GM13976 (cell line): ENCODE results near the gene DHX9.
"Not testable (repeated sequence)": the region's sequence is repeated elsewhere in the genome, so short reads cannot be mapped to it uniquely, and the experiment has no call there.

Experiments
- DNase-seq: peaks from one replicate; pipeline ENCODE4 v3.0.0; 2012; ENCODE audit warnings: low spot score
- in situ Hi-C: fragments of 300-500 bp; cut with MboI; formaldehyde crosslinking; loops from one replicate; pipeline ENCODE4 v1.12.0; 2022; ENCODE audit warnings: low sequenced_read_pairs, mixed read lengths, inconsistent platforms; ENCODE audit not compliant: unreplicated experiment
- TF ChIP-seq, protein P1 (sequence below): IDR thresholded peaks from 2 replicates; pipeline ENCODE4 v1.5.1; 2012; ENCODE audit warnings: borderline replicate concordance, mild to moderate bottlenecking; ENCODE audit not compliant: insufficient read depth; ENCODE audit errors: extremely low read depth, missing control alignments, control extremely low read depth

Gene DHX9

DNA sequence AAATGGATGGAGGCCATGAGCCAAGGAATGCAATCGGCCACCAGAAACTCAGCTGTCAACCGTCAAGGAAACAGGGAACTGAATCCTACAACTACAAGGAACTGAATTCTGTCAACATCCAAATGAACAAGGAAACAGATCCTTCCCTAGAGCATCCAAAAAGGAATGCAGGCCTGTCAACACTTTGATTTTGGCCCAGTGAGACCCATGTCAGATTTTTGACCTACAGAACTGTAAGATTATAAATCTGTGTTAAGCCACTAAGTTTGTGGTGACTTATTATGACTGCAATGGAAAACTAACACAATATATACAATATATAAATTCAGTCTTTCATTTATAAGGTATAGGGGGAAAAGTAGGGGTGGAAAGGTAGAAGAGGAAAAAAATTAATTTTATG, 58.5 kb downstream of the DHX9 start:
- in situ Hi-C loops: no loop called here
- no peak for DNase-seq
- TF ChIP-seq, protein P1, sequence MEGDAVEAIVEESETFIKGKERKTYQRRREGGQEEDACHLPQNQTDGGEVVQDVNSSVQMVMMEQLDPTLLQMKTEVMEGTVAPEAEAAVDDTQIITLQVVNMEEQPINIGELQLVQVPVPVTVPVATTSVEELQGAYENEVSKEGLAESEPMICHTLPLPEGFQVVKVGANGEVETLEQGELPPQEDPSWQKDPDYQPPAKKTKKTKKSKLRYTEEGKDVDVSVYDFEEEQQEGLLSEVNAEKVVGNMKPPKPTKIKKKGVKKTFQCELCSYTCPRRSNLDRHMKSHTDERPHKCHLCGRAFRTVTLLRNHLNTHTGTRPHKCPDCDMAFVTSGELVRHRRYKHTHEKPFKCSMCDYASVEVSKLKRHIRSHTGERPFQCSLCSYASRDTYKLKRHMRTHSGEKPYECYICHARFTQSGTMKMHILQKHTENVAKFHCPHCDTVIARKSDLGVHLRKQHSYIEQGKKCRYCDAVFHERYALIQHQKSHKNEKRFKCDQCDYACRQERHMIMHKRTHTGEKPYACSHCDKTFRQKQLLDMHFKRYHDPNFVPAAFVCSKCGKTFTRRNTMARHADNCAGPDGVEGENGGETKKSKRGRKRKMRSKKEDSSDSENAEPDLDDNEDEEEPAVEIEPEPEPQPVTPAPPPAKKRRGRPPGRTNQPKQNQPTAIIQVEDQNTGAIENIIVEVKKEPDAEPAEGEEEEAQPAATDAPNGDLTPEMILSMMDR: no peak

DNA sequence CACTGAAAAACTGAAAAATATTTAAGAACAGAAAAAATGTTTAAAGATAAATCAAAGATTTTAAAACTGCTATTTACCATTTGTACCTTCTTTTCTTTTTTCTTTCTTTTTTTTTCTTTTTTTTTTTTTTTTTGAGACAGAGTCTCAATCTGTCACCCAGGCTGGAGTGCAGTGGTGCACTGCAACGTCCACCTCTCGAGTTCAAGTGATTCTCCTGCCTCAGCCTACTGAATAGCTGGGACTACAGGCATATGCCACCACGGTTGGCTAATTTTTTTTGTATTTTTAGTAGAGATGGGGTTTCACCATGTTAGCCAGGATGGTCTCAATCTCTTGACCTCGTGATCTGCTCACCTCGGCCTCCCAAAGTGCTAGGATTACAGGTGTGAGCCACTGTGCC, 62.8 kb downstream of the DHX9 start:
- DNase-seq, in situ Hi-C loops: not testable (repeated sequence)

DNA sequence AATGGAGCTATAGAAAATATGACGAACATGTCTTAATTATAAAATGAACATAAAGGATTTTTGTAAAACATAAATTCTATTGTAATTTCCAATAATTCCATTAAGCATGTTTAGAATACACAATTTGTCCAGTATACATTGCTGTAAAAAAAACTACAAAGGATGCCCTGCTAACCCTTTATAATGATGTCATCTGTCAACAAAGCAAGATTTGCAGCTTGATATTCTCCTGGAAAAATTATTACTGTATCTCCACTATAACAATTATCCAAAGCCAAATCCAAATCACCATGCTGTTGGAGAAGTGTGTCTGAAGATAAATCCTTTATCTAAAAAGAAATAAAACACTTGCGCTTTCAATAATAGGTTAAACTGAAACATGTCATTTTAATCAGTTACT, 66.2 kb downstream of the DHX9 start:
- DNase-seq: no peak
- TF ChIP-seq, protein P1: no peak
- in situ Hi-C loops: no loop called here

DNA sequence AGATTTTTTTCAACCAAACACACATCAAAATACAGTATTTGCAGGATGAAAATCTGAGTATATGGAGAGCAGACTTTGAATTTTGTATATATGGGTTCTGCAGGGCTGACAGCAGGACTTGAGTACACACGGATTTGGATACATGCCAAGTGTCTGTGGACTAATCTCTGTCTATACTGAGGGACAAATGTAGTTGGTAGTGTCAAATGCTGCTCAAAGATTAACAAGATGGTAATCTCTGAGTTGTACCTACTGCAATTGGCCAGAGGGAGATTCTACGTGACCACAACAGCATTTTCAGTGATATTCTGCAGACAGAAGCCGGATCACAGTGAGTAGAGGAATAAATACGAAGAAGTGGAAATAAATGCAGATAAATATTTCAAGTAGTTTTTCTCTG, 70.4 kb downstream of the DHX9 start:
- TF ChIP-seq, protein P1: no peak
- no peak for DNase-seq
- in situ Hi-C loops: no loop called here

DNA sequence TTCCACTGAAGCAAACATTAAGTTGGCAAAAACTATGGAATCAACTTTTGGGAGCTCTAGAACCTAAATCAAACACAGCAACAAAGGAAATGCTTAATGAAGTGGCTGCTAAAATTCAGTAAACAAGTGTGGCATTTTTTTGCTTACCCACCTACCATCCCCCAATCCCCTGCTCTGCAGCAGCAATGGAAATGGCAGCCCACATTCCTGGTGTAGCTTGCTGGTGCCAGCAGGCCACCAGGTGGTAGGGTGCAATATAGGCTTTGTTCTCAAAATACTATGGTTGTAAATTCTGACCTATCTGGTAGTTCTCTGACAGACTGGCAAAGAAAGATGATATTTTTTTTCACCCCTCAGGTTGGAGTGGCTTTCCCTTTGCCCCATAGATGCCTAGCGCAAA, 71.0 kb downstream of the DHX9 start:
- no peak for DNase-seq
- in situ Hi-C loops: no loop called here
- TF ChIP-seq, protein P1: no peak

DNA sequence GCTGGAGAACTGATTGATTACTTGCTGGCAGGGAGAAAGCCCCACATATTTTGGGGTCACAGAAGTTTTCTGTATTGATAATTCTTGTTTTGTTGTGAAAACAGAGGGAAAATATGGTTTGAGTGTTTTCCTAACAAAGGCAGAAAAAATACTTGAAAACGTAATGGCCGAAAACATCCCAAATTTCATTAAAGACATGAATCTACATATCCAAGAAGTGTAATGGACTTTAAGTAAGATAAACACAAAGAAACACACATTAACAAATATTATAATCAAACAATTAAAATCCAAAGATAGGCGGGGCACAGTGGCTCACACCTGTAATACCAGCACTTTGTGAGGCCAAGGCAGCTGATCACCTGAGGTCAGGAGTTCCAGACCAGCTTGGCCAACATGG, 74.3 kb downstream of the DHX9 start:
- in situ Hi-C loops: no loop called here
- TF ChIP-seq, protein P1: no peak
- DNase-seq: no peak

DNA sequence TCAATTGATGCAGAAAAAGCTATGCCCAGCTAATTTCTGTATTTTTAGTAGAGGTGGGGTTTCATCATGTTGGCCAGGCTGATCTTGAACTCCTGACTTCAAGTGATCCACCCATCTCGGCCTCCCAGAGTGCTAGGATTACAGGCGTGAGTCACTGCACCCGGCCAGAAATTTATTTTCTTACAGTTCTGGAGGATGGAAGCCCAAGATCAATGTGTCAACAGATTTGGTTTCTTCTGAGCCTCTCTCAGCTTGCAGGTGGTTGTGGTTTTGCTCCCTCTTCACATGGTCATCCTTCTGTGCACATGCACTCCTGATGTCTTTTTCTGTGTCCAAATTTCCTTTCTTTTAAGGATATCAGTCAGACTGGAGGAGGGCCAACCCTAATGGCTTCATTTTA, 78.2 kb downstream of the DHX9 start:
- TF ChIP-seq, protein P1: no peak
- DNase-seq: no peak
- in situ Hi-C loops: no loop called here
